CD4-positive, alpha-beta T cell treated with Interleukin-4 for 1 hour (primary cell): ENCODE results near the gene TGFB1.

Experiments used
- DNase-seq, 2 donors: peaks; one replicate each; pipeline ENCODE4 v3.0.0-alpha.2; 2020 to 2022

TGFB1 gene

GRCh38 chr19:41339936-41340335, 13.8 kb downstream of the TGFB1 start:
- DNase-seq: no peak

GRCh38 chr19:41335467-41335866, 18.3 kb downstream of the TGFB1 start:
- no peak for DNase-seq

GRCh38 chr19:41334793-41335192, 18.9 kb downstream of the TGFB1 start:
- peak in 1 of 2 donors; percentile 31 for DNase-seq

- DNase-seq: no peak
Observed at GRCh38 chr19:41332468-41332867, 21.3 kb downstream of the TGFB1 start.

DNA sequence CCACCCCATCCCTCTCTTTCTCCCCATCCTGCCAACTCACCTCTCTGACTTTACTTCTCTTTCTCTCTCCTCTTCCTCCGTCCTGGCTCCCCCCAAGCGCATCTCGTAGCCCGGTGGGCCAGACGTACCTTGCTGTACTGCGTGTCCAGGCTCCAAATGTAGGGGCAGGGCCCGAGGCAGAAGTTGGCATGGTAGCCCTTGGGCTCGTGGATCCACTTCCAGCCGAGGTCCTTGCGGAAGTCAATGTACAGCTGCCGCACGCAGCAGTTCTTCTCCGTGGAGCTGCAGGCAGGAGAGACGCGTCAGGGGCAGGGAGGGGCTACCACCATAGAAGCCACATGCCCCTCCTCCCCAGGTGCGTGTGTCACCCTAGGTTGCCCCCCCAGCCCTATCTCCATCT, 21.7 kb downstream of the TGFB1 start:
- DNase-seq: no peak

DNA sequence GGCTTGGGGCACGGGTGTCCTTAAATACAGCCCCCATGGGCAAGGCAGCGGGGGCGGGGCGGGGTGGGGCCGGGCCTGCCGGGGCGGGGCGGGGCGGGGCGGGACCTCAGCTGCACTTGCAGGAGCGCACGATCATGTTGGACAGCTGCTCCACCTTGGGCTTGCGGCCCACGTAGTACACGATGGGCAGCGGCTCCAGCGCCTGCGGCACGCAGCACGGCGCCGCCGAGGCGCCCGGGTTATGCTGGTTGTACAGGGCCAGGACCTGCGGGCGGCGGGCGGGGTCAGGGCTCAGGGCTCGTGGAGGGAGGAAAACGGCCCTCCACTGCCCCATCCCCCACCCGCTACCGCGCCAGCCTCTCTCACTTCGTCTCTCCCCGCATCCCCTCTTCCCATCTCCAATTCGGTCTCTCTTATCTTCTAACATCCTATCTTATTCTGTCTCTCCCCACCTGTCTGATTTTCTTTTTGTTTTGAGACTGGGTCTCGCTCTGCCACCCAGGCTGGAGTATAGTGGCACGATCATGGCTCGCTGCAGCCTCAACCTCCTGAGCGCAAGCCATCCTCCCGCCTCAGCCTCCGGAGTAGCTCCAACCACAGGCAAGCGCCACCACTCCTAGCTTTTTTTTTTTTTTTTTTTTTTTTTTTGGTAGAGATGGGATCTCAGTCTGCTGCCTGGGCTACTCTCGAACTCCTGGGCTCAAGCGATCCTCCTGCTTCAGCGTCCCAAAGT, 22.6 kb downstream of the TGFB1 start:
- no peak for DNase-seq

- DNase-seq: peak in 1 of 2 donors; percentile 43
Observed at GRCh38 chr19:41330481-41330880, 23.2 kb downstream of the TGFB1 start.

- DNase-seq: peak; percentile 31 to 51
Observed at GRCh38 chr19:41328842-41329225, 24.9 kb downstream of the TGFB1 start.

- no peak for DNase-seq
Observed at GRCh38 chr19:41328157-41328841, 25.4 kb downstream of the TGFB1 start.

DNA sequence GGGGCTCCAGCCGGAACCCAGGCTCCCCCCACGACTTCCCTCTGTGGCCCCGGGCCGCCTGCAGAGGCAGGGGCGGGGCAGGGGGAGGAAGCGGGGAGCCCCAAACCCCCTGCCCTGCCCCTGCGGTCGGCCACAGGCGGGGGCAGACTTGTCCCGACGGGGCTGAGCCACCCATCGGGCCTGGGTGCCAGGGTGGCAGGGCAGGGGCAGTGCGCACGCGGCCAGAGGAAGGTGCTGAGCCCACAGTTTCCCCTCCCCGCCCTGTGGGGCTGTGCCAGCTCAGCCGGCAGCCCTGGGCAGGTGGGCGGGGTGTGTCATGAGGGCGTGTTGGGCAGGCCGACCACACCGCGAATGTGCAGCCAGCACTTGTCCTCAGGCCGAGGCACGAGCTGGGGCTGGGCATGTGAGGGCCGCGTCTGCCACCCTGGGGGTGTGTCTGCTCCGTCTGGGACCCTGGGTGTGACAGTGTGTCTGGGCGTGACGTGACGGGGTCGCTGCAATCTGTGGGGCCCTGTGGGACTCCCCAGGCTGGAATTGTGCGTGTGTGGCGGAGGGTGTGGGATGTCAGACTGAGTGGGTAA, 26.1 kb downstream of the TGFB1 start:
- peak; percentile 87 to 90 for DNase-seq

DNA sequence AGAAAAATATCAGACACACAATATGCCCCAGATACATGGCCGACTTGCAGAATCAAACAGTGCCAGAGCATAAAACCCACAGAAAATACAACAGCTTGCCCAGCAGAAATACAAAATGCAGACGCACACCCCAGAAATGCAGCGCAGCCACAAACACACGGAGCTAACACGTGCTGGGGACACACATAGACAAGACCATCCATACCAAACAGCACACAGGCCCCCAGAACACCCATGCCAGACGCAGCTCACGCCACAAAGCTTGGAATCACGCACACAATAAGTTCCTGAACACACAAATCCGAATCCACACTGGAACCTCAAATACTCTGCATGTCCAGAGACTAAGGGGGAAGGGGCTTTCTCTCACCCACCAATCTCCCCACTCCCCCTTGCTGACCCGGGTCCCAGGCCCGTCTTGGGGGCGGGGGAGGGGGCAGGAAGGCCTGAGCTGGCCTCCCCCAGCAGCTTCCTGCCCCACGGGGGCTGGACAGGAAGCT, 26.6 kb downstream of the TGFB1 start:
- no peak for DNase-seq

DNA sequence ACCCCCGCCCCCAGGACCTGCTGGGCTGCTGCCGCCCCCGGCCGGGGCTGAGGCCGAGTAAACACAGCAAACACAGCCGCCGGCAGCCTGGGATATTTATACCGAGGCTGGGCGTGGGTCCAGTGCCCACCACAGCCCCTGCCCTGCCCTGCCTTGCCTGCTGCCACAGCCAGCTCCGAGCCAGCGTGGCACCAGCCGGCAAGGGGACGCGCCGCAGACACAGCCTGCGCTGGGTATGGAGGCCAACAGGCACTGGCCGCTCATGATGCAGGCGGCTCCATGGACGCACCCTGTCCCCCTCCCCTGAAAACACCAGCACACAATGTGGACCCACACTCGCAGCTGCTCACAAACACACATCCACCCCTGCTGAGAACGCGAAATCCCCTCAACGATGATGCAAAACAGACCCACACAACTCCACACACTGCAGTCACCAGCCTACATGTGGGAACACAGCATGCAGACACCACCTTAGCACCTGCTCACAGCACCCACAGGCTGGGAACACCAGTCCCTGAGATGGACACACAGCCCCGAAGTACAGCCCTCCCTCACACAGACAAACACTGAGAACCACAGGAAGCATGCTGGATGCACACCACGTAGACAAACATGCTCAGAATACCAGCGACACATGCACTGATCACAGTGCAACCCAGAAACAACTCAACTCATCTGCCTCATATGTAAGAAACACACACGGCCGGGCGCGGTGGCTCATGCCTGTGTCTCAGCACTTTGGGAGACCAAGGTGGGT, 27.6 kb downstream of the TGFB1 start:
- peak; percentile 35 to 62 for DNase-seq

DNA sequence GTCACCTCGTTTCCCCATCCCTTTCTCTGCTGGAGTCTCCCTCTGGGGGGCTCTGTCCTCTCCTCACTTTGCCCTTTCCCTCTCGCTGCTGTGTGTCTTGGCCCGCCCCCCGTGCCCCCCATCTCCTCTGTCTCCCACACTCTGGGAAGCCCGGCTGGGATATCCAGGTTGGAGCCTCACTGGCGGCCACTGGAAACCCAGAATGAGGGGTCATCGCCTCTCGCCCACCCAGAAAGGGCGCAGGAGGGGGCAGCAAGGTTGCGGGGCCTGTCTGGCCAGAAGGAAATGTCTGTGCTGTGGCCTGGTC, 28.1 kb downstream of the TGFB1 start:
- DNase-seq: no peak

DNA sequence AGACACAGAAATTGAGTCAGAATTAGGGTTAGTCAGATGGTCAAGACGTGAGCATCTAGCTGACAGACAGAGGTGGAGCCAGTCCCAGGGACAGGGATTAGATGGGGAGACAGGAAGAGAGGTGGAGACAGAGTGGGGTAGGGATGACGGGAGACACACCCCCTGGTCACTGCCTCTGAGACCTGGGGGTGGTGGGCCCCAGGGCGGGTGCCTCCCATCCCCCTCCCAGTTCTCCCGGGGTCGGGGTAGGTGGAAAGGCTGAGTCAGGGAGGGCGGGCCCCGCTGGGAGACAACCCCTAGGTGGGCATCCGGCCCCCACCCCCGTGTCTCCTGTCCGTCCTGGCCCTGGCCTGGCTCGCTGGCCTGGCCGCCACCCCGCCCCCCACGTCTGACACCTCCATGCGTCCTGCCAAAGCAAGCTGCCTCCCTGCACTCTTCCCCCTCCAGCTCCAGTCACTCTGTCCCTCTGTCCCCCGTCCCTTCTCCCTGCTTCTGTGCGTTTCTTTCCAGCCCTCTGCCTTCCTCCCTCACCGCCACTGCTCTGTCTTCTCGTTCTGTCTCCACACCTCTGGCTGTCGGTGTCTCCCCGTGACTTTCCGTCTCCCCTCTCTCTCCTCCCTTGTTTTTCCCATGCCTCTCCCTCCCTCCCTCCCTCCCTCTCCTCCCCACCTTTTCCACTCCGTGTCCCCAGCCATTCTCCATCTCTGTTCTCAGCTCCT, 28.6 kb downstream of the TGFB1 start:
- DNase-seq: no peak

GRCh38 chr19:41324231-41324702, 29.5 kb downstream of the TGFB1 start:
- no peak for DNase-seq

- no peak for DNase-seq
Observed at GRCh38 chr19:41323430-41324125, 30.1 kb downstream of the TGFB1 start.

DNA sequence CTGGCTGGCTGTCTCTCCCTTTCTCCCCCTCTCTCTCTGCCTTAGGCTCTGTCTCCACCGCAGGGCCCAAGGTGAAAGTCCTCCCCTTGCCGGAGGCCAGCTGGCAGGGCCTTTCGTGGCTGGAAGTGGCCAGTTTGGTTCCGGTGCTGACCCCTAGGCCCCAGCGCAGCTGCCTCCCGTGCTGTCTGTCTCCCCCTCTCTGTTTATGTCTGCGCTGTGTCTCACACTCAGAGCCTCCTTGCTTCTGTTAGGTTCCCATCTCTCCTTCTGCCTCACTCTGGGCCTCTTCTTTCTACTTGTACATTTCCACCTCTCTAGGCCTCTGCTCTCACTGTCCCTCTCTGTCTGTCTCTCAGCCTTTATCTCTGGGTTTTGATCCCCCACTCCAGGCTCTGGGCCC, 30.7 kb downstream of the TGFB1 start:
- DNase-seq: no peak

- DNase-seq: no peak
Observed at GRCh38 chr19:41322451-41322850, 31.3 kb downstream of the TGFB1 start.

DNA sequence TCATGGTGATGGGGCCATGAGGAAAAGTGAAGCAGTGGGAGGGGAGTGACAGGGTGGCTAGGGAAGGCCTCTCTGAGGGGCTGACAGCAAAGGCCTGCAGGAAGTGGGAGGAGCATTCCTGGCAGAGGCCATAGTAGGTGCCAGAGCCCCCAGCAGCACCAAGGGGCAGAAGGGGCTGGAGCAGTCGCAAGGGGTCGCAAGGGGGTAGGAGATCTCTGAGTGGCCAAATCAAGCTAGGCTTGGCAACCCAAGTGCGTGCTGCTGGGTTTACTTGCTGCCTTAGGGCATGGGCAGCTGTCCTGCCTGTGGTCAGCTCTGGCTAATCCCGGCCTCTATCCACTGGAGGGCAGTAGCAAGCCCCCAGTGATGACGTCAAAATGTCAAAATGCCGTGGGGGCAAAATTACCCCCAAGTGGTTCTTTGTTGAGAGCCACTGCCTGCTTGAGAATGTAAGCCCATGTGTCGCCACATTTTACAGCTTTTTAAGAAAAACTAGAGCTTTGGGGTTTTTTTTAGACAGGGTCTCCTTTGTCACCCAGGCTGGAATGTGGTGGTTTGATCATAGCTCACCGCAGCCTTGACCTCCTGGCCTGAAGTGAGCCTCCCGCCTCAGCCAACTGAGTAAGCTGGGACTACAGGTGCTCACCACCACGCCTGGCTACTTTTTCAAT, 32.0 kb downstream of the TGFB1 start:
- no peak for DNase-seq

- DNase-seq: no peak
Observed at GRCh38 chr19:41321204-41321599, 32.5 kb downstream of the TGFB1 start.

DNA sequence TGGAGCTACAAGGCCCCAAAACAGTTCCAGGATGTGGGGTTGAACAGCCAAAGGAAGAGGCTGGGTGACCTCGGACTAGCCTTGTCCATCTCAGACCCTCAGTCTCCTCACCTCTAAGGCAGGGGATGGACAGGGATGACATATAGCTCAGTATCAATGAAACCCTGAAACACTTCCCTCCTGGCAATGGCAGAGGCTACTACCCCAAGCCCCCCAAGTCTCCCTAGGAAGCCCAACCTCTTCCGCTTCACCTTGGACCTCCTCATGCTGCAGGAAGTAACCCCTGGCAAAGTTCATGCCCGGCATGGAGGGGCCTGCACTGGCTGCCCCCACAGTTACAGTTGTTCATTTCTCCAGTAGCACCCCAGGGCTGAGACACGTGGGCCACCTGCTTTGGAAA, 33.2 kb downstream of the TGFB1 start:
- no peak for DNase-seq

- DNase-seq: no peak
Observed at GRCh38 chr19:41320185-41320518, 33.6 kb downstream of the TGFB1 start.
